Dermis blood vessel endothelial cell (primary cell): ENCODE results near the gene NRGN. TPM values are rescaled to one million over a fixed set of nuclear protein-coding genes. Genes with fewer than 3 reads are reported as not detected.
A peak's percentile ranks its signal among the peaks of the same experiment; 100 is the strongest.

Experiments
- DNase-seq: peaks from one replicate; pipeline ENCODE4 v3.0.0; 2010
- total RNA-seq: library from RNA; depleted of rRNA; stranded (reverse); fragments of >200 nt; gene quantifications from 2 replicates; pipeline ENCODE4 v1.2.3, GENCODE V29; 2014

NRGN gene
- total RNA-seq, 1 donor from 2014 or later: 0.51 TPM

DNA sequence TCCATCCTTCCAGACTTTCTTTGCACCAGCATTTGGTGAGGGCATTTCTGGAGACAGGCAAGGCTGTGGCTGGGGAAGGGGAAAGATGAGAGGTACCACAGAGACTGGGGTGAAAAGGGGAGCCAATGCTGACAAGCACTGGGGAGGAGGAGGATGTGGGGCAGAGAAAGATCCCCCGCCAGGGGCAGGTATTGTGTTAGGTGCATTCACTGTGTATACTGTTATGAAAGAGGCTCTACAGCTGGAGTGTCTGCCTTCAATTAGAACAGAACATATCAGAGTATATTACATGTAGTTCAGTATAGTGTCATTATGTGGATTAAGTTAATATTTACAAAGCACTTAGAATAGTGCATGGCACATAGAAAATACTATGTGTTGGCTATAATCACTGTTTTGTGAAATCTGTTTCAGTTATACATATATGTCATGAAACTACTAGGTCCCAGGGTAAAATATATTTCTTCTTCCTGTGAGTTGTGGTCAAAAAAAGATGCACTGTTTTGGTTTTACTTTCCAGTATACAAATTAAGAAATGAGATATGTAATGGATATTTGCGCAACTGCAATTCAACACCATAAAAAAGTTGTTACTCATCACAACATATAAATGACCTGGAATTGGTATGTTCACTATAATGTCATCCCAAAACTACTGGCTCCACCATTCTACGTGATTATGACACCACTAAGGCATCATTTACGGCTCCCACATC, 52.0 kb downstream of the NRGN start:
- no peak for DNase-seq

DNA sequence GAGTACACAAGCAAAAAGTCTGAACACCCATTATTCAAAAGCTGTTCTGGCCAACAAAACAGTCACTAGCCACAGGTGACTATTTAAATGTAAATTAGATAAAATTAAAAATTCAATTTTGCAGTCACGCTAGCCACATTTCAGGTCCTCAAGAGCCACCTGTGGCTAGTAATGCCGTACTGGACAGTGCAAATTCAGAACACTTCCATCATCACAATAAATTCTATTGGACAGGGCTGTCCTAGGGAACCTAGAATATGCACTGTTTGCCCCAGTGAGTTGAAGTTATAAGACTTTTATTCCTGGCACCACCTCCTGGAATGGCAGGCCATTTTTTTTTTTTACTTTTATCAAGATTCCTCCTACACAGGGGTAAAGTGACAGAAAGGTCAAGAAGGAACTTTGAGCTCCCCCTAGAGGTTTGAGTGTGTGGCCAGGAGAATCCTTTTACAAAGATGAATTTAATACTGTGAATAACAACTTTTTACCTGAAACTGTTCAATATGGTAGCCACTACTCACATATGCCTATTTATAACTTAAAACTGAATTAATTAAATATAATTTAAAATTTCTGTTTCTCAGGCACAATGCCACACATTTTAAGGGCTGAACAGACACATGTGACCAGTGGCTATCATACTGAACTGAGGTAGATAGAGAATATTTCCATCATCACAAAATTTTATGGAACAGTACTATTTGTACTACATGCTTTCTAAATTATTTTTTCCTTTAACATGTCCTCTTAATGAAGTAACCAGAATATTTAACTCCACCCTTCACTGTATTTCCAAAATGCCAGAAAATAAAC, 53.9 kb downstream of the NRGN start:
- peak; percentile 86 for DNase-seq

DNA sequence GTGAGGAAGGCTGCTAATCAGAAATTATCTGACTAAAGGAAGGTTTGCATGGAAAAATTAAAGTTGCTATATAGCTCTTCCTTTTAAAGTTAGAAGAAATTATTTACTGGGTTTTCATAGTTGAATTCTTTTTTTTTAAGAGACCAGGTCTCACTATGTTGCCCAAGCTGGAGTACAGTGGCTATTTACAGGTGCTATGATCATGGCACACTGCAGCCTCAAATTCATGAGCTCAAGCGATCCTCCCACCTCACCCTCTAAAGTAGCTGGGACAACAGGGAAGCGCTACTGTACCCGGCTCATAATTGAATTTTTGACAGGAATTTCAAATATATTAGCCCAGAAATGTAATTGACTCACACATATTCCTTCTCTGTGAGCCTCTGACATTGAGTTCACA, 56.6 kb downstream of the NRGN start:
- no peak for DNase-seq

Other genes with a start within 250 kb of the NRGN start
- gene OR8B12, start 196.3 kb upstream of the NRGN start, total RNA-seq: not detected in 2 replicates
- not detected in 2 replicates for gene OR8A1, start 169.9 kb upstream of the NRGN start, total RNA-seq
- not detected in 2 replicates for gene PANX3, start 128.5 kb upstream of the NRGN start, total RNA-seq
- 17.5 and 18.4 TPM in 2 replicates for gene TBRG1, start 117.1 kb upstream of the NRGN start, total RNA-seq
- 20.8 and 22.0 TPM in 2 replicates for gene SIAE, start 66.2 kb upstream of the NRGN start, total RNA-seq
- 5.8 and 6.9 TPM in 2 replicates for gene SPA17, start 66.0 kb upstream of the NRGN start, total RNA-seq
- 0.23 and 0.51 TPM in 2 replicates for gene VSIG2, start 12.3 kb downstream of the NRGN start, total RNA-seq
- 84.4 and 95.4 TPM in 2 replicates for gene ESAM, start 22.3 kb downstream of the NRGN start, total RNA-seq
- gene MSANTD2, start 60.5 kb downstream of the NRGN start, total RNA-seq: 7.8 and 11.9 TPM in 2 replicates
- gene ROBO3, start 125.5 kb downstream of the NRGN start, total RNA-seq: 8.8 and 17.2 TPM in 2 replicates
- gene ROBO4, start 157.9 kb downstream of the NRGN start, total RNA-seq: 521 and 692 TPM in 2 replicates
- gene HEPN1, start 179.3 kb downstream of the NRGN start, total RNA-seq: not detected in 2 replicates
- under 0.01 TPM in 1 of 2 replicates, not detected in the other for gene HEPACAM, start 196.1 kb downstream of the NRGN start, total RNA-seq
- gene CCDC15, start 214.3 kb downstream of the NRGN start, total RNA-seq: 1.5 and 2.9 TPM in 2 replicates